DMS153 treated with DMSO at 0.1 percent for 48 hours (cell line): ENCODE data around the gene SLC22A15.
A peak's percentile ranks its signal among the peaks of the same experiment; 100 is the strongest.
"Not testable (repeated sequence)": the region's sequence is repeated elsewhere in the genome, so short reads cannot be mapped to it uniquely, and the experiment has no call there.

Experiments used
- DNase-seq: peaks from one replicate; lab custom pipeline; 2025; ENCODE audit not compliant: unreplicated experiment; lab: John Stamatoyannopoulos, UW

Gene SLC22A15

DNA sequence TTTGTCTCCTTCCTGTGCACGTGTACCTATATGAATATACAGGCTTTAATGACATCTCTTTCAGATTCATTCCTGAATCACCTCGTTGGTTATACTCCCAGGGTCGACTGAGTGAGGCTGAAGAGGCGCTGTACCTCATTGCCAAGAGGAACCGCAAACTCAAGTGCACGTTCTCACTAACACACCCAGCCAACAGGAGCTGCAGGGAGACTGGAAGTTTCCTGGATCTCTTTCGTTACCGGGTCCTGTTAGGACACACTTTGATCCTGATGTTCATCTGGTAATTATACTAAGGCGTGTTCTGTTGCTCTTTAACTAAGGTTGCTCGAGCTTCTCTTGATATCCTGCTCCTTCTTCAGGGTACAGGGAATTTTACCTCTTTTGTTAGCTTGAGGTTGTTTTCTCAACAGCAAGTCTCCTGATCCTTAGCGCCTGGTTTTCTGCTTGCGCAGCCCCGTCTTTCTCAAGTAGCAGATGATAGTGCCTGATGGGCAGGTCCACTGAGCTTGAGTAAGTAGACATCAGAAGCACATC is 55.1 kb downstream of the SLC22A15 start:
- no peak for DNase-seq

DNA sequence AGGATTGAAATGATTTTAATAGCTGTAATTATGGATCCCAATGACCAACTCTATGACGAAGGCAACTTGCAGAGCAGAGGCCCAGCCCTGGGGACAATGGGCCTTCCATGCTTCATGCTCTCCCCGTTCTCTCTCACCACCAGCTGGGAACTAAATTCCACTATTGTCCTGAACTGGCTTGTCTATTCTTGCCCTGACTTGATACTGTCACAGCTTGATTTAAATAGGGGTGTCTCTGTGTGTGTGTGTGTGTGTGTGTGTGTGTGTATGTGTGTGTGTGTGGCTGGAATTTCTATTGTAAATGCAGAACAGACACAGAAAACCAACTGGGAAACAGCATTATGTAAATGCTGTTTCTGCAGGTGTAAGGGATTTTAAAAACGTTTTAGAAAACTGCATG is 57.0 kb downstream of the SLC22A15 start:
- DNase-seq: peak; percentile 31

DNA sequence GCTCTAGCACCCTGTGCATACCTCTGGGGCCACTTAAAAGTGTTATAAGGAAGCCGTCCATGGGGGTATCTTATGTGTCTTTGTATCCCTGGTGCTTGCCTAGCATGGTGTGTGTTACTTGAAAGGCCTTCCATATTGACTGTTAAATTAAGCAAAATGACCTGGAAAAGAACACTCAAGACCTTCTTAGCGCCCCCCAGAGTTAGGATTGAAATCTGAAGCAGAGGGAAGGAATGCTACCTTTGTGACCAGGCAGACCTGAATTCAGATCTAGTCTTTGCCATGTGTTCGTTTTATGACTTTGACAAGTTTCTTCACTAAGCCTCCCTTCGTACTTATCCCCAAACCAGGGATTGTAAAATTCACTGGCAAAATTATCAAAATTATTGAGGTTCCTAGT is 59.9 kb downstream of the SLC22A15 start:
- no peak for DNase-seq

- DNase-seq: no peak
Measured at GRCh38 chr1:116038679-116039078, 62.4 kb downstream of the SLC22A15 start.

DNA sequence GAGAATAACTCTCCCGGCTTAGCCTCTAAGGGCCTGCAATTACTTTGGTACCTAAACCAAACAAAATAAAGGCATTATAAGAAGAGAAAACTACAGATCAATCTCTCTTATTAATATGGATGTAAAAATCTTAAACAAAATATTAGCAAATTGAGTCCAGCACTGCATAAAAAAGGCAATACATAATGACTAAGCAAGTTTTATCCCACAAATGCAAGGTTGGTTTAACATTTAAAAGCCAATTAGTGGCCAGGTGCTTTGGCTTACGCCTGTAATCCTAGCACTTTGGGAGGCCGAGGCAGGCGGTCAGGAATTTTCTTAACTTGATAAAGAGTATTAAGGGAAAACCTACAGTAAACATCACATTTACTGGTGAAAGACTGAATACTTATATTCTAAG is 67.8 kb downstream of the SLC22A15 start:
- DNase-seq: no peak

GRCh38 chr1:116046933-116047332 is 70.6 kb downstream of the SLC22A15 start:
- DNase-seq: not testable (repeated sequence)

DNA sequence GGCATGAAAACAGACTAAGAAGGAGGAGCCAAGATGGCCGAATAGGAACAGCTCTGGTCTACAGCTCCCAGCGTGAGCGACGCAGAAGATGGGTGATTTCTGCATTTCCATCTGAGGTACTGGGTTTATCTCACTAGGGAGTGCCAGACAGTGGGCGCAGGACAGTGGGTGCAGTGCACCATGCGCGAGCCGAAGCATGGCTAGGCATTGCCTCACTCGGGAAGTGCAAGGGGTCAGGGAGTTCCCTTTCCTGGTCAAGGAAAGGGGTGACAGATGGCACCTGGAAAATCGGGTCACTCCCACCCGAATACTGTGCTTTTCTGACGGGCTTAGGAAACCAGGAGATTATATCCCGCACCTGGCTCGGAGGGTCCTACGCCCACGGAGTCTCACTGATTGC is 75.6 kb downstream of the SLC22A15 start:
- DNase-seq: not testable (repeated sequence)

GRCh38 chr1:116062201-116062600 is 85.9 kb downstream of the SLC22A15 start:
- DNase-seq: no peak

DNA sequence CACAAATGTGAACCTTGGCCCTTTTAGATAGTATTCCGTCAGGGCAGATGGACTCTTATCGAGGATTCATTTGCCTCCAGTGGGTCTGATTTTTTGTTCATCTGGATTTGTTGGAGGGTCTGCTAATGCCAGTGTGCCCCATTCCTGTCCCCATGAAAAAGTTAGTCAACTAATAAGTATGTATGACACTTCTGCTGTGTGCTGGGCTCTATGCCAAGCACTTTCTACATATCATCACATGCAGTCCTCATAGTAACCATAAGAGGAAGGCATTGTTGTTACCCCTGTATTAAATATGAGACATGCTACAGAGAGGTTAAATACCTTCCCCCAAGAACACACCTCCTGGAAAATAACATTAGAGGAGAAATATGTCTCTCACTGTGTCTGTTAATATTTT is 88.3 kb downstream of the SLC22A15 start:
- no peak for DNase-seq

DNA sequence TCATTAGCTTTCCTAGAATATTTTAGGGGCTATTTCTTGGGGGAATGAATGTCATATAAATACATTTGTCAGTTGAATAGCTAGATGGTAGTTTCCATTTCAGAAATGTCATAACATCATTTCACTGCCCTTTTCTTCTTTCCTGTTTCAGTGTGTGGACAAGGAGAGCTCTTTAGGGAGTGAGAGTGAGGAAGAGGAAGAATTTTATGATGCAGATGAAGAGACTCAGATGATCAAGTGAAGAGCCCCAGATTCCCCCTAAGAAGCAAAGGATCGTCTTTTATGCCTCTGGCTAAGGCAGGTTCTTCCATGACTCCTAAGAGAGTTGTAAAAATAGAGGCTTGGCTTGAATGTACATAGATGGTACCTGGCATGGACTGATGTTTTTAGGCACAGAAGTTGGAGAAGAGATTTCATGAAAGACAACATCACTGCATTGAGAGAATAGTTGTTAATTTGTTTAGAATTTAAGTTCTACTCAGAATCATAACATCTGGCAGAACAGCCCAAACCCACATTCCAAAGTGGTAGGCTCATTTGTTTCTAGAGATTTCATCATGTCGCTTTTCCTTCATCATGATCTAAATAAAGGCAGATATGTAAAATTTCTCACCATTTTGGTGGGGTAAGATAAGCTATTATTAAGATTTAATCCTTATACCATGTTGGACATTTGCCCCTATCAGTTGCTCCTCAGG is 90.7 kb downstream of the SLC22A15 start:
- no peak for DNase-seq

DNA sequence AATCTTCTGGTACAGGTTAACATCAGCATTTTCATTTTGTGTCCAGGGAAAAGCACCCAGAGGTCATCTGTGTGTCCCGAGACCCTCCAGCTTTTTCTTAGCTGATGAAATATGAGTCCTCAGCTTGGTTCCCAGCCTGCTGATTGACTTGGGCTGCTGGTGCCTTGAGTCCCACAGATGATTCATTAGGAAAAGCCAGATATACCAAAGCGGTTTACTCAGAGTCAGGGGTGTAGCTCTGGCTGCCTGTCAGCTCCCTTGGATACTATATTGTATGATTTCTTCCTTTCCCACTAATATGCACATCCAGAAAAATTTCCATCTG is 91.2 kb downstream of the SLC22A15 start:
- DNase-seq: no peak

- DNase-seq: no peak
Measured at GRCh38 chr1:116075575-116075974, 99.3 kb downstream of the SLC22A15 start.

DNA sequence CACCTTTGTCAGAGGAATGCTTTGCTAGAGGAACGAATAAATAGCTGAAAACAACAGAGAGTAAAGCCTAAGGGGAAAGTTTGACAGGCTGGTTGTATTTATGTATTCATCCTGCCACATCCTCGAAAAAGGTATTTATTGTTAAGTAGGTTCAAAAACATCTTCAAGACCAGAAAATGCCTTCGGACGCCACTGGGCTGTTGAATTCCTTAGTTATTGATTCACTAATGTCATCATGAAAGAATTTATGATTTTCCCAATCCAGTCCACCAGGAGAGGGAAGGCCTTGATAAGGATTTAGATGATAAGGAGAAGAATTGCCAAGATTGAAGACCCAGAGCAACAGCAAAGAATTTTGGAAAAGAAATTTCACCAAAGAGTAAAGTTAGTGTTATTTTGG is 99.7 kb downstream of the SLC22A15 start:
- no peak for DNase-seq

DNA sequence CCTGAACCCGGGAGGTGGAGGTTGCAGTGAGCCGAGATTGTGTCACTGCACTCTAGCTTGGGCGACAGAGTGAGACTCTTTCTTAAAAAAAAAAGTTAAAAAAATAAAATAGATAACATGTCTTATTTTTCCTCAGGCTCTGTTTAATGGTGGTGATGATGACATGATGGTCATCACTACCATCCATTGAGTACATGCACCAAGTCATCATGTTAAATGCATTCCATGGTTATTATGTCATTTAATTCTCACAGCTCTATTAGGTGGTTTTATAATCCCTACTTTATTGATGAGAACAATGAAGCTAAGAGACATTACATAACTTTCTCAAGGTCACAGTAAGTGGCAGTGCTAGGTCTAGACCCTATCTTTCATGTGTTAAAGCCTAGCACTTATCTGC is 100.5 kb downstream of the SLC22A15 start:
- no peak for DNase-seq

DNA sequence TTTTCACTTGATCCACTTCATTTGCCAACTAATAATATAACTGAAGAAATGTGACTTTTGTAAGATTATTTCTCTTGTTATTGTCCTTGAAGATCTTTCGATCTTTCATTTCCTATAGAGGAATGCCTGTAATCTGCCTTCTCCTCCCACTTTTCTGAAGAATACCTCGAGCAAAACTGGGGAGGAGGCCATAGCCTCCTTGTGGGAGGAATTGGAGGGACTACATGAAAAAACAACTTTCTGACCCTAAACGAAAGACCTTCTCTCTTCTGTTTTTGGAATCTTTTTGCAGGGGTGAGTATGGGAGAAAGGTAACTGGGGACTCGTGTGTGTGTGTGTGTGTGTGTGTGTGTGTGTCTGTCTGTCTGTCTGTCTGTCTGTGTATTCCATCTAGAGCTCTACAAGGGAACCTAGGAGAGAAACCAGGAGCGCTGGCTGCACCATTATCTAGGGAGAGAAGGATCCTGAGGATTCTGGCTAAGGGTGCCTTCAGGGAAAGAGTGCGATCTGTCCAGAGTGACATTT is 102.4 kb downstream of the SLC22A15 start:
- no peak for DNase-seq

DNA sequence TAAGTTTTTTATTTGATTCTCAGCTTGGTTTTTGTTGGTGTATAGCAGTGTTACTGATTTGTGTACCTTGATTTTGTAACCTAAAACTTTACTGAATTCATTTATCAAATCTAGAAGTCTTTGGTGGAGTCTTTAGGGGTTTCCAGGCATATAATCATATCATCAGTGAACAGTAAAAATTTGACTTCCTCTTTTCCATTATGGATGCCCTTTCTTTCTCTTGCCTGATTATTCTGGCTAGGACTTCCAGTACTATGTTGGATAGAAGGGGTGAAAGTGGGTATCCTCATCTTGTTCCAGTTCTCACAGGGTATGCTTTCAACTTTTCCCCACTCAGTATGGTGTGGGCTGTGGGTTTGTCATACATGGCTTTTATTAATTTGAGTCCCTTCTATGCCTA is 111.3 kb downstream of the SLC22A15 start:
- no peak for DNase-seq

GRCh38 chr1:116089870-116090269 is 113.6 kb downstream of the SLC22A15 start:
- no peak for DNase-seq

DNA sequence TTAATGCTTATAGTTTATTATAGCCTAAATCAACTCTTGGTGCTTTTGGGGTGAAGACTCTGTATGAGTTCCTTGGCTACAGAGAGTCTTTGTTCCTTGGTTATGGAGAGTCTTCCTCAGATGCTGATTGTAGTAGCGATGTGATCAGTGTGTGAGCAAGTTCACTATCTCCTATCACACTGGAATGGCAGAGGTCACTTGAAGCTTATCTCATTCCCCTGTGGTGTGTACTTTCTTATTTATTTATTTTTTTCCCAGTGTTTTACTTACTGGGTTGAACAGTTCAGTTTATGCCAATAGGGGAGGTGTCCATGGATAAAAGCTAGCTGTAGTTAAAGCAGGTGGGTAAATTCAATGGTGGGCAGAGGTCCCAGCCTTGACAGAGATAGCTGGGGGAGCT is 114.8 kb downstream of the SLC22A15 start:
- DNase-seq: no peak

GRCh38 chr1:116092752-116093489 is 116.6 kb downstream of the SLC22A15 start:
- no peak for DNase-seq

DNA sequence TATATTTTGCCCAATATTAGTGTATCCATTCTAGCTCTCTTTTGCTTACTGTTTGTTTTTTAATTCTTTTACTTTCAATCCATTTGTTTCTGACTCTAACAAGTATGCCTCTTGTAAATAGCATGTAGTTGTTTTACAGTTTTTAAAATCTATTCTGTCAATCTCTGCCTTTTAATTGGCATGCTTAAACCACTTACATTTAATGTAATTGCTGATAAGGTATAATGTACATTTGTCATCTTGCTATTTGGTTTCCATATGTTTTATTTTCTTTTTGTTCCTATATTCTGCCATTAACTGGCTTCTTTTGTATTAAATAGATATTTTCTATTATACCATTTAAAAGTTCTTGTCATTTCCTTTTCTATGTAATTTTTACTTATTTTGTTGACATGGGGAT is 118.7 kb downstream of the SLC22A15 start:
- no peak for DNase-seq

- DNase-seq: no peak
Measured at GRCh38 chr1:116096013-116096618, 119.8 kb downstream of the SLC22A15 start.

- DNase-seq: no peak
Measured at GRCh38 chr1:116097626-116098025, 121.3 kb downstream of the SLC22A15 start.
